ENCODE data around the gene TENT5C.

Gene TENT5C

DNA sequence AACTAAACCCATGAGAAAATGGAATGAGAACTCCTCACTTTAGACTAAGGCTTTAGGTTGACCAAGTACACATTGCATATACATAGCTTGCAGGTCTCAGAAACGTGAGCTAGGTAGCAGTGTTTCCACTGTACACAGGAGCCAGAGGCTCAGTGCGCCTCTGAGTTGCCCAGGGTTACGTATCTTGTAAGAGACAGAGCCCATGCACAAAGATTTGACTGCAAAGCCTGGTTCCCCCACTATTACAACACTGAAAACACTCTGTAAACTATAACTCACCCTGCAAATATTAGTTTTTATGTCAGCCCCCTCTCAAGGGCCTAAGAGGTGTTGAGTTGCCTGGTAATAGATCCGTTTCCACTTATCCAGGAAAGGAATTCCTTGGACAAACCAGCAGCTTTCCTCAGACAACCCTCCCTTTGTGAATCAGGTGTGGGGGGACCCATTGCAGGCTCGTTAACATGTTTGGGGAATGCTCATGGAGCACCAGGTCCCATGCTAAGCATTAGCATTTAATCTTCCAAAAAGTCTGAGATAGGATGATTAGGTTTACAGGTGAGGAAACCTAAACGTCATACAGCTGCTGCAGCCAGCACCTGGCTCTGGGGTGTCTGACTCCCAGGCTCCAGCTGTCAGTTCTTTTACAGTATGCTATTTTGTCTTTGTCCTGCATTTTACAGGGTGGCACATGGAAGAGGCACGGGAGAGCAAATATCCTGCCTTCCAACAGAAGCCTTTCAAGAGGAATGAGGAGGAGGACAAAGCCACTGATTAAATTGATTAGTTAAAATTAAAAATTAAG lies 25.7 kb downstream of the TENT5C start:
- Mint-ChIP-seq H3K27ac (no peak overlapping the region), H3K4me3 (no peak overlapping the region), H3K4me1 (peaks cover 4% of the 10 kb centered on the region), H3K27me3 (ENCODE audit: low read depth) (peaks cover 23% of the 10 kb centered on the region), H3K9me3 (no peaks in the 10 kb centered on the region), H3K36me3 (ENCODE audit: low read depth) (no peaks in the 10 kb centered on the region)
- TF ChIP-seq, protein P1, sequence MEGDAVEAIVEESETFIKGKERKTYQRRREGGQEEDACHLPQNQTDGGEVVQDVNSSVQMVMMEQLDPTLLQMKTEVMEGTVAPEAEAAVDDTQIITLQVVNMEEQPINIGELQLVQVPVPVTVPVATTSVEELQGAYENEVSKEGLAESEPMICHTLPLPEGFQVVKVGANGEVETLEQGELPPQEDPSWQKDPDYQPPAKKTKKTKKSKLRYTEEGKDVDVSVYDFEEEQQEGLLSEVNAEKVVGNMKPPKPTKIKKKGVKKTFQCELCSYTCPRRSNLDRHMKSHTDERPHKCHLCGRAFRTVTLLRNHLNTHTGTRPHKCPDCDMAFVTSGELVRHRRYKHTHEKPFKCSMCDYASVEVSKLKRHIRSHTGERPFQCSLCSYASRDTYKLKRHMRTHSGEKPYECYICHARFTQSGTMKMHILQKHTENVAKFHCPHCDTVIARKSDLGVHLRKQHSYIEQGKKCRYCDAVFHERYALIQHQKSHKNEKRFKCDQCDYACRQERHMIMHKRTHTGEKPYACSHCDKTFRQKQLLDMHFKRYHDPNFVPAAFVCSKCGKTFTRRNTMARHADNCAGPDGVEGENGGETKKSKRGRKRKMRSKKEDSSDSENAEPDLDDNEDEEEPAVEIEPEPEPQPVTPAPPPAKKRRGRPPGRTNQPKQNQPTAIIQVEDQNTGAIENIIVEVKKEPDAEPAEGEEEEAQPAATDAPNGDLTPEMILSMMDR (IDR thresholded peaks at IDR 0.05; ENCODE audit: unreplicated experiment in 3 of 3) = no peak

DNA sequence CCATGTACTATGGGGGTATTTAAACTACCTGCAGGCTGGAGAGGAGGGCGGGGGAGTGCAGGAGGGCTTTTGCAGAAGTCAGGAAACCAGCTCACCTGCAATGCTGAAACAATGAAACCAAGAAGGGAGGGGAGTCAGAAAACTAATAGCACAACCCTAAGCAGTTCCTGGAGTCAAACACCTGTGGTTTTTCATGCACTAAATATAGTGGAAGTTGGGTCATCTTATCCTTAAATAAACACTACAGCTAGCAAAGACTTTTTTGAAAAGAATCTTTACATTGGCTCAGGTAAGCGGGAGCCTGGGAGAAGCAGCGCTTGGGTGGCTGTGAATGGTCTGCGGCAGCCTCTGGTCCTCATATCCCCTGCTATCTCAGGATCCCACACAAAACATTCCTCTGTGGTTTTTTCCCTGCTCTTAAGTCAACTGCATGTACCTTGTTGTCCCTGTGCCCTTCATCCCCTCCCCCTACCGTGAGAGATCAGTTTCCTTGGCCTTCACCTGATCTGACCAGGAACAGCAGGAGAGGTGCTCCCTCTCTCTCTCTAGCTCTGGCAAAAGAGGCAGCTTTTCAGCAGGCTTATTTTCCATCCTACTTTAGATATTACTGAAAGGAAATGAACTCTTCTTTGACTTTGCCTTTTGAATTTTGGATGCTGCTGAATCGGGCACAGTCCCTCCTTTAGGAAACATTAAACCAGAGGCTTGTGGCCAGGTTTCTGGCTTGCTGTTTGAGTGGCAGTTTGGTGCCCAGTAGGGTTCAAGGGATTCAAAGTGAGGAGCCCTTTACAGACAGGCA lies 26.6 kb downstream of the TENT5C start:
- no peak overlapping the region for H3K4me3 Mint-ChIP-seq
- peaks cover 22% of the 10 kb centered on the region for H3K27me3 Mint-ChIP-seq (ENCODE audit: low read depth)
- H3K4me1 Mint-ChIP-seq = peaks cover 4% of the 10 kb centered on the region
- no peak overlapping the region for H3K27ac Mint-ChIP-seq
- TF ChIP-seq, protein P1 (IDR thresholded peaks at IDR 0.05; ENCODE audit: unreplicated experiment in 3 of 3) = no peak
- H3K36me3 Mint-ChIP-seq (ENCODE audit: low read depth) = no peaks in the 10 kb centered on the region
- no peaks in the 10 kb centered on the region for H3K9me3 Mint-ChIP-seq

DNA sequence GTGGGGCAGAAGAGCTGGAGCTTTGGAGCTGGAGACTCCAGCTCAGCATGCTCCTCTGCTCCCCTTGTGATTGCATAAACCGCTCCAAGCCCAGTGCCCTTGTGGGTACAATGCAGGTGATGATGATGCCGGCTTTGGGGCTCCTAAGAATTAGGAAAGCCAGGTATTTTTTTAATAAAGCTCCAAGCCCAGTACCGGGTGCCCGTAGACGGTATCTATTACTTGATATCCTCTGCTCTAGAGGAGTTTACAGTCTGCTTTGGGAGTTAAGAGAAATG lies 27.2 kb downstream of the TENT5C start:
- TF ChIP-seq, protein P1 (IDR thresholded peaks at IDR 0.05; ENCODE audit: unreplicated experiment in 3 of 3) = no peak
- H3K27me3 Mint-ChIP-seq (ENCODE audit: low read depth) = peaks cover 18% of the 10 kb centered on the region
- H3K4me3 Mint-ChIP-seq = no peak overlapping the region
- H3K4me1 Mint-ChIP-seq = peaks cover 4% of the 10 kb centered on the region
- H3K9me3 Mint-ChIP-seq = no peaks in the 10 kb centered on the region
- no peaks in the 10 kb centered on the region for H3K36me3 Mint-ChIP-seq (ENCODE audit: low read depth)
- H3K27ac Mint-ChIP-seq = no peak overlapping the region

DNA sequence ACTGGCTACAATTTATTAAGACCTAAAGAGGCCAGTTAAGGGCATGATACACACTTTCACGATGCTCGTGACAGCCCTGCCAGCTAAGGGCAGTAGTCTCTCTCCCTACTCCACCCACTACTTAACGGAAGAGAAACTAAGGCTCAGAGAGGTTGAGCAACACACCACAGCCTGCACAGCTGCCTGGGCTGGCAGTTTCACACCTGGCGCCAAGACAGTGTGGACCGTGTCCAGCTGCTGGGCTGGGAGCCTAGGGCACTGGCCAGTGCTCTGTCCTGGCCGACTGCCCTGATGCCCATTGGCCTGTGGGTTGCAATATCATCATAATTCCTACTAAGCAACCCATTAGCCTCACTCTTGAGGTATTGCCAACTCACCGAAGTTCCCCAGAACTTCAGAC lies 27.6 kb downstream of the TENT5C start:
- TF ChIP-seq, protein P1 (IDR thresholded peaks at IDR 0.05; ENCODE audit: unreplicated experiment in 3 of 3) = no peak
- Mint-ChIP-seq H3K27me3 (ENCODE audit: low read depth) (peaks cover 18% of the 10 kb centered on the region), H3K36me3 (ENCODE audit: low read depth) (no peaks in the 10 kb centered on the region), H3K4me1 (peaks cover 4% of the 10 kb centered on the region), H3K27ac (no peak overlapping the region), H3K9me3 (no peaks in the 10 kb centered on the region), H3K4me3 (no peak overlapping the region)

DNA sequence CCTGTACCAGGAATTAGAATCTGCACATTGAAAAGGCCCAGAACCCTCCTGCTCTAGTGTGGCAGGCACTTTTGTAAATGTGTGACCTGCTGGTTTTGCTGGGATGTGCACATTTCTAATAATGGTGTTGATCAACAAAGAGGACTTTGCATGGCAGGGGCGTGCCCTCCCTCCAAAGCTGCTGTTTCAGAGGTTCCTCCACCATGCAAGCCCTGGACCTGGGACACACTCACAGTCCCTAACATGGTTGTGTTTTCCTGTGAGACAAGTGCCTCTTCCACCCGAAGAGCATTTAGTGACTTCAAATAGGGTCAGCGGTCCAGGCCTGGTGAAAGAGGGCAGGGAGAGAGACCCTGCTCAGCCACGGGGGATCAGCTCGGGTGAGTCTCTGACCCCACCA lies 28.1 kb downstream of the TENT5C start:
- H3K27me3 Mint-ChIP-seq (ENCODE audit: low read depth) = peaks cover 18% of the 10 kb centered on the region
- no peaks in the 10 kb centered on the region for H3K9me3 Mint-ChIP-seq
- TF ChIP-seq, protein P1 (IDR thresholded peaks at IDR 0.05; ENCODE audit: unreplicated experiment in 3 of 3) = no peak
- peaks cover 4% of the 10 kb centered on the region for H3K4me1 Mint-ChIP-seq
- no peaks in the 10 kb centered on the region for H3K36me3 Mint-ChIP-seq (ENCODE audit: low read depth)
- no peak overlapping the region for H3K4me3 Mint-ChIP-seq
- H3K27ac Mint-ChIP-seq = no peak overlapping the region
